HL-60 (cell line): ENCODE data around the gene DLGAP5.

Source experiments
- CTCF ChIP-seq: IDR thresholded peaks from one replicate; pipeline ENCODE4 v1.5.1; 2011; ENCODE audit warnings: low read length, control low read depth, inconsistent platforms; ENCODE audit not compliant: insufficient read depth
- POLR2AphosphoS5 ChIP-seq: IDR thresholded peaks from 2 replicates; pipeline ENCODE4 v1.6.1; 2012; ENCODE audit warnings: low read depth

DNA sequence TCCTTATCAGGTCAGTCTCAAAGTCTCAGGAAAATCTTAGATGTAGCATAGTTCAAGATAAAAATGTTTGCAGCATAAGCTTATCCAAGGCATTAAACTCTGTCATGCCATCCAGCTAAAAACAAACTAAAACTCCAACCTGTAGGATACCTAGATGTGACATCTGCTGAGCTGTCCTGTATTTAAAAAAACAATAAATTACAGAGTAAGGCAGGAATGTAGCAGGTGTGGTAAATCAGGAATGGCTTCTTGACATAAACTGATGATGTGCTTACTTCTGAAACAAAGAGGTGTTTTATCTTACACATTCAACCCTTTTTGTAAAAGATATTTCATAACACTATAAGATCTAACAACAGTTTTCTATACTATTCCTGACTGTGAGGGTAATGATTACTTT is 30.6 kb upstream of the DLGAP5 start:
- TF ChIP-seq CTCF (no peak), POLR2AphosphoS5 (no peak)
